SJSA1 (cell line): ENCODE measurements around the gene ABCG1. TPM values are rescaled to one million over a fixed set of nuclear protein-coding genes. Genes with fewer than 3 reads are reported as not detected.
"Not testable (repeated sequence)": the region's sequence is repeated elsewhere in the genome, so short reads cannot be mapped to it uniquely, and the experiment has no call there.

Experiments
- DNase-seq, 2 experiments: peaks; one replicate each; pipeline ENCODE4 v3.0.0-alpha.2; 2015 to 2020; ENCODE audit warnings: low spot score in 2 of 2, low read depth in 1 of 2
- H3K27ac ChIP-seq: fragments of 250-450 bp; sonication (Bioruptor Pico); 2 replicates; pipeline ENCODE4 v1.5.1; 2020; ENCODE audit warnings: mild to moderate bottlenecking, moderate library complexity
- H3K27me3 ChIP-seq: fragments of 250-450 bp; sonication (Bioruptor Pico); replicated peaks from 2 replicates; pipeline ENCODE4 v1.5.1; 2020; ENCODE audit warnings: mild to moderate bottlenecking, moderate library complexity
- H3K36me3 ChIP-seq: fragments of 250-450 bp; sonication (Bioruptor Pico); 2 replicates; pipeline ENCODE4 v1.5.1; 2020; ENCODE audit warnings: mild to moderate bottlenecking
- H3K4me1 ChIP-seq: fragments of 250-450 bp; sonication (Bioruptor Pico); replicated peaks from 2 replicates; pipeline ENCODE4 v1.6.1; 2021; ENCODE audit warnings: mild to moderate bottlenecking
- H3K4me3 ChIP-seq: fragments of 250-450 bp; sonication (Bioruptor Pico); 2 replicates; pipeline ENCODE4 v1.5.1; 2020; ENCODE audit warnings: mild to moderate bottlenecking
- H3K9me3 ChIP-seq: fragments of 250-450 bp; sonication (Bioruptor Pico); replicated peaks from 2 replicates; pipeline ENCODE4 v1.5.1; 2020; ENCODE audit warnings: mild to moderate bottlenecking
- total RNA-seq: library from RNA; depleted of rRNA; stranded (reverse); fragments of >200 nt; shearing (Covaris generic); gene quantifications from 2 replicates; pipeline ENCODE4 v1.2.3, GENCODE V29; 2014

Gene ABCG1
- total RNA-seq, 1 experiment from 2014 or later: 11.5 TPM

- H3K27ac ChIP-seq: peak overlapping the region; percentile 90
- H3K4me1 ChIP-seq: peaks cover 30% of the 10 kb centered on the region
- H3K27me3 ChIP-seq: no peaks in the 10 kb centered on the region
- H3K4me3 ChIP-seq: no peak overlapping the region
- H3K36me3 ChIP-seq: no peaks in the 10 kb centered on the region
- no peak for DNase-seq
- no peaks in the 10 kb centered on the region for H3K9me3 ChIP-seq
Observed at GRCh38 chr21:42288962-42289361, 70.0 kb downstream of the ABCG1 start.

DNA sequence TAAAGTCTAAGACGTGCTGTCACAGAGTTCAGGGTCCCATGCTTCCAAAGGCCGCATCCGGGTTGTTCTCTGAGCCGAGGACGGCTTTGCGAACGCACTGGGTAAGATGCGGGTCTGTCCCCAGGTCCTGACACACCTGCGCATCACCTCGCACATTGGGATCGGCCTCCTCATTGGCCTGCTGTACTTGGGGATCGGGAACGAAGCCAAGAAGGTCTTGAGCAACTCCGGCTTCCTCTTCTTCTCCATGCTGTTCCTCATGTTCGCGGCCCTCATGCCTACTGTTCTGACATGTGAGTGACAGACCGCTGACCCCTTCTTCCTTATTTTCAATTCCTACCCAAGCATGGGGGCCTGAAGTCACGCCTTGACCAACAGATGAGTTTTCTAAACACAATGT is 71.0 kb downstream of the ABCG1 start:
- Histone ChIP-seq H3K27me3 (no peaks in the 10 kb centered on the region), H3K36me3 (no peaks in the 10 kb centered on the region), H3K4me3 (no peak overlapping the region), H3K9me3 (no peaks in the 10 kb centered on the region), H3K27ac (no peak overlapping the region), H3K4me1 (peaks cover 30% of the 10 kb centered on the region)
- DNase-seq: no peak

DNA sequence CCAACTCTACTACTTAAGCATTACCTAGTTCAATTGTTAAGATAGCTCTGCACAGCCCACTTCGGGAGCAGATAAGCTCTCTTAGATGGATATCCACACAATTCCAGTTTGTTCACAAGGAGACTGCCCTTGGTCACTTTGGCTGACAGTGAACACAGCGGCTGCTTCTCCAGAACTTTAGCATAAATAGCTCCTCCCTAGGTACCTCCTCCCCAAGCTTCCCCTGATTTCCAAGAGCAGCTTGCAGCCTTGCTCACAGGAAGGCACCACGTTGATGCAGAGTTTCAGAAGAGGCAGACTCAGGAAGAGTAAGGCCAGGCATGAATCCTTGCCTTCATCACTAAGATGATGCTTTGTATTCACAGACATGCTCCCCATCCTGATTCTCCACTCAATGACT is 71.6 kb downstream of the ABCG1 start:
- Histone ChIP-seq H3K36me3 (no peaks in the 10 kb centered on the region), H3K27me3 (no peaks in the 10 kb centered on the region), H3K9me3 (no peaks in the 10 kb centered on the region), H3K4me3 (no peak overlapping the region), H3K27ac (no peak overlapping the region), H3K4me1 (peaks cover 30% of the 10 kb centered on the region)
- no peak for DNase-seq

DNA sequence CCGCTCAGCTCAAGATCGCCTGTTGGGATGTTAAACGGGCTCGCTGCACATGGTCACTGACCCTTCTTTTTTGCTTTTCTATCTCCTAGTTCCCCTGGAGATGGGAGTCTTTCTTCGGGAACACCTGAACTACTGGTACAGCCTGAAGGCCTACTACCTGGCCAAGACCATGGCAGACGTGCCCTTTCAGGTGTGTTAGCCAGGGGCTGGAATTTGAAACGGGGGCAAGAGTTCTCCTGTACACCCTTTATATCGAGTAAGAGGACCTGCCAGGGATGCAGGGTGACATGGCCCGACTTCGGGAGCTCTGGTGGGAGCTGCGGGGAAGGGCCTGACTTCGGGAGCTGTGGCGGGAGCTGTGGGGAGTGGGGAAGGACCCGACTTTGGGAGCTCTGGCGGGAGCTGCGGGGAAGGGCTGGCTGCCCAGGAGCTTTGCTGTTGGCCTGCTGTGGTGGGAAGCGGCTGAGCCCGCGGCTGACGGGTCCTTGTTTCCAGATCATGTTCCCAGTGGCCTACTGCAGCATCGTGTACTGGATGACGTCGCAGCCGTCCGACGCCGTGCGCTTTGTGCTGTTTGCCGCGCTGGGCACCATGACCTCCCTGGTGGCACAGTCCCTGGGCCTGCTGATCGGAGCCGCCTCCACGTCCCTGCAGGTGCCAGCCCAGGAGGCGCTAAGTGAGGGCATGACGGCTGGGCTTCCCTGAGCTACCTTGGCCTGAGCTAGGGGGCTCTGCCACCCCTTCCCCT is 72.2 kb downstream of the ABCG1 start:
- Histone ChIP-seq H3K27me3 (no peaks in the 10 kb centered on the region), H3K27ac (no peak overlapping the region), H3K9me3 (no peaks in the 10 kb centered on the region), H3K36me3 (no peaks in the 10 kb centered on the region), H3K4me3 (no peak overlapping the region), H3K4me1 (peaks cover 30% of the 10 kb centered on the region)
- no peak for DNase-seq

GRCh38 chr21:42291751-42292562 is 73.0 kb downstream of the ABCG1 start:
- Histone ChIP-seq H3K27me3 (no peaks in the 10 kb centered on the region), H3K36me3 (no peaks in the 10 kb centered on the region), H3K9me3 (no peaks in the 10 kb centered on the region), H3K4me3 (no peak overlapping the region), H3K27ac (no peak overlapping the region), H3K4me1 (peaks cover 23% of the 10 kb centered on the region)
- DNase-seq: no peak

- not testable (repeated sequence) for H3K27me3 ChIP-seq, H3K4me3 ChIP-seq, DNase-seq, H3K36me3 ChIP-seq, H3K9me3 ChIP-seq, H3K27ac ChIP-seq
- H3K4me1 ChIP-seq: peaks cover 16% of the 10 kb centered on the region
Observed at GRCh38 chr21:42292563-42293142, 73.7 kb downstream of the ABCG1 start.

DNA sequence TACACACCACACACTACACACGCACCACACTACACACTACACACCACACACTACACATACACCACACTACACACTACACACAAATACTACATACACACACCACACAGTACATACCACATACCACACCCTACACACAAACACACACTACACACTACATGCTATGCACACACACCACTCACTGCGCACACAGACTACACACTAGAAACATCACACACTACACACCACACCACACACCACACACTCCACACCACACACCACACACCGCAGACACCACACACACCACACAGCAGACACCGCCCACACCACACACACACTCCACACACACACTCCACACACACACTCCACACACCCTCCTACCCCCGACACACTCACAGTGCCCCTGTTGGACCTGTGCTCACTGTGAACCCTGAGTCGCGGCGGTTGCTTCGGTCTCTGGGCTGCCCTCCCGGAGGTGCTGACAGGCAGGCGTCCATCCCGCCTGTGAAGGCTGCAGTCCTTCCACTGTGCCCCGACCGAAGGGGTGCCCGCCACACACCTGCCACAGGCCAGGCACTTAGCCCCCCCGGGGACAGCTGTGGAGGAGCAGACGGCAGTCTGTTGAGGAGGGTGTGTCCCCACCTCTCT is 74.8 kb downstream of the ABCG1 start:
- DNase-seq: no peak
- no peaks in the 10 kb centered on the region for H3K9me3 ChIP-seq
- no peaks in the 10 kb centered on the region for H3K27me3 ChIP-seq
- no peak overlapping the region for H3K4me3 ChIP-seq
- peaks cover 5% of the 10 kb centered on the region for H3K4me1 ChIP-seq
- no peaks in the 10 kb centered on the region for H3K36me3 ChIP-seq
- no peak overlapping the region for H3K27ac ChIP-seq

- Histone ChIP-seq H3K4me1 (no peaks in the 10 kb centered on the region), H3K27ac (no peak overlapping the region), H3K36me3 (no peaks in the 10 kb centered on the region), H3K27me3 (no peaks in the 10 kb centered on the region), H3K4me3 (no peak overlapping the region), H3K9me3 (no peaks in the 10 kb centered on the region)
- no peak for DNase-seq
Observed at GRCh38 chr21:42294273-42294880, 75.4 kb downstream of the ABCG1 start.

DNA sequence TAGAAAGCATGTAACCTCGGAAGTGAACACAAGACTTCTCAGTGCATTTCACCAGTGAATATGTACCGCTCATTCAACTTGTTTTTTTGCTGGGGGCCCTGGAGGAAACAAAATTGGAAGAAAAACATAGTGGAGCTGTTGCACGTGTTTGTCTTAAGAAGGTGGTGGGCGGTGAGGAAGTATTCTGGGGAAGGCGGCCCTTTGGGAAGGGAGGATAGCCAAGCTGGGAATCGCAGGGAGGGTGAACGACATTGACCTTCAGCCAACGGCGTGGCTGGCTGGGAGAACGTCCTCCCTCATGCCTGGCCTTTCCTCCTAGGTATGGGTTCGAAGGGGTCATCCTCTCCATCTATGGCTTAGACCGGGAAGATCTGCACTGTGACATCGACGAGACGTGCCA is 76.9 kb downstream of the ABCG1 start:
- DNase-seq: no peak
- Histone ChIP-seq H3K4me1 (no peaks in the 10 kb centered on the region), H3K27ac (no peak overlapping the region), H3K36me3 (no peaks in the 10 kb centered on the region), H3K27me3 (no peaks in the 10 kb centered on the region), H3K9me3 (no peaks in the 10 kb centered on the region), H3K4me3 (no peak overlapping the region)

- Histone ChIP-seq H3K36me3 (no peaks in the 10 kb centered on the region), H3K4me1 (no peaks in the 10 kb centered on the region), H3K27ac (no peak overlapping the region), H3K27me3 (no peaks in the 10 kb centered on the region), H3K4me3 (no peak overlapping the region), H3K9me3 (no peaks in the 10 kb centered on the region)
- DNase-seq: no peak
Observed at GRCh38 chr21:42296501-42296900, 77.6 kb downstream of the ABCG1 start.

- no peaks in the 10 kb centered on the region for H3K27me3 ChIP-seq
Observed at GRCh38 chr21:42297377-42297776, 78.4 kb downstream of the ABCG1 start.

GRCh38 chr21:42298237-42298636 is 79.3 kb downstream of the ABCG1 start:
- H3K4me1 ChIP-seq: no peaks in the 10 kb centered on the region
- DNase-seq: no peak

More at GRCh38 chr21:42297377-42297776, 78.4 kb downstream of the ABCG1 start:
- Histone ChIP-seq H3K4me1 (no peaks in the 10 kb centered on the region), H3K9me3 (no peaks in the 10 kb centered on the region), H3K4me3 (no peak overlapping the region), H3K27ac (no peak overlapping the region), H3K36me3 (no peaks in the 10 kb centered on the region)
- no peak for DNase-seq

DNA sequence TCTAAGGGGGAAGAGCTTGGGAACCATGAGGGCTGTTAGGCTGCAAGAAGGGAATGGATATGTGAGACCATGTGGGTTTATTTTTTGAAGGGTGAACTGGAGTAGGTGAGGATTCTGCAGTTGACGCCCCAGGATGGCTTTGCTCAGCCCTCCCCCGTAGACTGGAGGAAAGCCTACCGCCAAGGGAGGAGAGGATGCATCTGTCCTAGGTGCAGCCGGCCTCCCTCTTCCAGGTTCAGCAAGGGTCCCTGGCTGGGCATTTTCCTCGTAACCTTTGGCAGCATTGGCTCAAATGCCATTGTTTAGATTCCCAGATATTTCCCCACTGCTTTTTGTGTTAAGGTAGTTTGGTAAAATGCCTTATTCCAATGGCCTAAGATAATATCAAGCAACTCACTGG is 79.7 kb downstream of the ABCG1 start:
- H3K36me3 ChIP-seq: no peaks in the 10 kb centered on the region
- H3K27ac ChIP-seq: no peak overlapping the region
- H3K4me3 ChIP-seq: no peak overlapping the region
- no peaks in the 10 kb centered on the region for H3K27me3 ChIP-seq
- DNase-seq: no peak
- H3K9me3 ChIP-seq: no peaks in the 10 kb centered on the region
- H3K4me1 ChIP-seq: no peaks in the 10 kb centered on the region

More at GRCh38 chr21:42298237-42298636, 79.3 kb downstream of the ABCG1 start:
- Histone ChIP-seq H3K9me3 (no peaks in the 10 kb centered on the region), H3K4me3 (no peak overlapping the region), H3K27ac (no peak overlapping the region), H3K27me3 (no peaks in the 10 kb centered on the region), H3K36me3 (no peaks in the 10 kb centered on the region)
